IMR-90 (cell line): ENCODE data around the gene QSER1. TPM values are rescaled to one million over a fixed set of nuclear protein-coding genes. Genes with fewer than 3 reads are reported as not detected.

Source experiments
- ATAC-seq: fragments of 200-7000 bp; cut with Tn5 transposase; 2 replicates; pipeline ENCODE4 v1.9.1; 2020; ENCODE audit warnings: low read depth, mild to moderate bottlenecking, moderate library complexity
- BruUV-seq: library from RNA; stranded (reverse); fragments of 400-500 nt; replicated peaks from 2 replicates; lab custom pipeline; 2021; lab: Mats Ljungman, UMichigan
- CTCF ChIA-PET: fragments of 300-600 bp; formaldehyde crosslinking; extraction: SDS; loops from one replicate; lab custom pipeline; 2021; ENCODE audit warnings: antibody characterized with exemption; lab: Yijun Ruan, JAX
- POLR2A ChIA-PET: fragments of 300-600 bp; sonication (Branson Sonifier 250); formaldehyde crosslinking; loops from one replicate; lab custom pipeline; 2022; ENCODE audit warnings: antibody characterized with exemption; ENCODE audit not compliant: unreplicated experiment; lab: Charles Lee
- DNase-seq: peaks from one replicate; pipeline ENCODE4 v3.0.0; 2013
- H2AFZ ChIP-seq: replicated peaks from 2 replicates; pipeline ENCODE3; 2013; ENCODE audit warnings: low read length, mild to moderate bottlenecking; ENCODE audit not compliant: poor library complexity
- H2AK5ac ChIP-seq: 2 replicates; pipeline ENCODE4 v1.6.1; 2013; ENCODE audit warnings: low read depth, low read length, inconsistent platforms
- H2AK9ac ChIP-seq: replicated peaks from 2 replicates; pipeline ENCODE3; 2013; ENCODE audit warnings: mild to moderate bottlenecking, low read depth, low read length, moderate library complexity; ENCODE audit not compliant: poor library complexity
- H2BK120ac ChIP-seq: 2 replicates; pipeline ENCODE4 v1.6.1; 2013; ENCODE audit warnings: low read depth, low read length, inconsistent platforms
- H2BK15ac ChIP-seq: 3 replicates; pipeline ENCODE4 v1.6.1; 2013; ENCODE audit warnings: low read depth, low read length, inconsistent platforms
- H2BK20ac ChIP-seq: 2 replicates; pipeline ENCODE4 v1.6.1; 2013; ENCODE audit warnings: low read depth, mild to moderate bottlenecking, inconsistent platforms, low read length, moderate library complexity
- H2BK5ac ChIP-seq: 2 replicates; pipeline ENCODE4 v1.6.1; 2013; ENCODE audit warnings: mild to moderate bottlenecking, low read depth, low read length, inconsistent platforms; ENCODE audit not compliant: poor library complexity, severe bottlenecking
- H3K14ac ChIP-seq: replicated peaks from 2 replicates; pipeline ENCODE4 v1.6.1; 2013; ENCODE audit warnings: low read depth, low read length, inconsistent platforms
- H3K18ac ChIP-seq: 2 replicates; pipeline ENCODE4 v1.6.1; 2013; ENCODE audit warnings: low read depth, low read length, control low read depth
- H3K23ac ChIP-seq: 2 replicates; pipeline ENCODE4 v1.6.1; 2013; ENCODE audit warnings: low read depth, low read length, inconsistent platforms
- H3K27ac ChIP-seq: 2 replicates; pipeline ENCODE4 v1.5.1; 2013; ENCODE audit warnings: mild to moderate bottlenecking, control low read depth, low read length; ENCODE audit not compliant: insufficient read depth
- H3K27me3 ChIP-seq: 2 replicates; pipeline ENCODE4 v1.6.1; 2013; ENCODE audit warnings: low read length; ENCODE audit not compliant: control insufficient read depth, insufficient read depth
- H3K36me3 ChIP-seq: 2 replicates; pipeline ENCODE4 v1.6.1; 2013; ENCODE audit warnings: low read length, mixed read lengths; ENCODE audit not compliant: control insufficient read depth, insufficient read depth
- H3K4ac ChIP-seq: 2 replicates; pipeline ENCODE4 v1.6.1; 2013; ENCODE audit warnings: low read depth, low read length, inconsistent platforms
- H3K4me1 ChIP-seq: 2 replicates; pipeline ENCODE4 v1.6.1; 2013; ENCODE audit warnings: low read length, mixed read lengths; ENCODE audit not compliant: control insufficient read depth, insufficient read depth
- H3K4me2 ChIP-seq: 2 replicates; pipeline ENCODE4 v1.6.1; 2013; ENCODE audit warnings: low read depth, mild to moderate bottlenecking, control low read depth, low read length, moderate library complexity
- H3K4me3 ChIP-seq: 2 replicates; pipeline ENCODE4 v1.5.1; 2013; ENCODE audit warnings: low read depth, mild to moderate bottlenecking, control low read depth, low read length, moderate library complexity; ENCODE audit not compliant: insufficient read depth
- H3K56ac ChIP-seq: 2 replicates; pipeline ENCODE4 v1.6.1; 2013; ENCODE audit warnings: low read length, inconsistent platforms; ENCODE audit not compliant: insufficient read depth; ENCODE audit errors: extremely low read depth
- H3K79me1 ChIP-seq, 2 experiments: 2 replicates each; pipeline ENCODE4 v1.6.1; 2013; ENCODE audit warnings: low read length in 2 of 2, inconsistent platforms in 1 of 2, low read depth in 1 of 2
- H3K9ac ChIP-seq: 2 replicates; pipeline ENCODE4 v1.6.1; 2013; ENCODE audit warnings: low read depth, low read length, control low read depth
- H3K9me1 ChIP-seq: 2 replicates; pipeline ENCODE4 v1.6.1; 2013; ENCODE audit warnings: low read length, inconsistent platforms; ENCODE audit not compliant: insufficient read depth
- H3K9me3 ChIP-seq: 2 replicates; pipeline ENCODE4 v1.6.1; 2013; ENCODE audit warnings: low read length; ENCODE audit not compliant: control insufficient read depth, insufficient read depth
- H4K20me1 ChIP-seq: 2 replicates; pipeline ENCODE4 v1.6.1; 2013; ENCODE audit warnings: low read length, inconsistent platforms; ENCODE audit not compliant: insufficient read depth
- H4K5ac ChIP-seq: 2 replicates; pipeline ENCODE4 v1.6.1; 2013; ENCODE audit warnings: mild to moderate bottlenecking, low read depth, low read length, control low read depth
- H4K8ac ChIP-seq, 2 experiments: 2 replicates each; pipeline ENCODE4 v1.6.1; 2013; ENCODE audit warnings: low read depth in 2 of 2, low read length in 2 of 2, control low read depth in 1 of 2, inconsistent platforms in 1 of 2
- H4K91ac ChIP-seq: 2 replicates; pipeline ENCODE4 v1.6.1; 2013; ENCODE audit warnings: low read depth, low read length, inconsistent platforms; ENCODE audit not compliant: insufficient read depth
- BHLHE40 ChIP-seq: fragments of 150-350 bp; IDR thresholded peaks from 2 replicates; pipeline ENCODE4 v1.6.1; 2016; ENCODE audit warnings: mild to moderate bottlenecking, low read depth, low read length
- CEBPB ChIP-seq: IDR thresholded peaks from 2 replicates; pipeline ENCODE4 v1.6.1; 2012; ENCODE audit warnings: low read depth, low read length, improper control_type of control experiment
- CHD1 ChIP-seq: IDR thresholded peaks from 2 replicates; pipeline ENCODE4 v1.6.1; 2012; ENCODE audit warnings: low read depth, low read length, improper control_type of control experiment
- CTCF ChIP-seq: conservative IDR thresholded peaks from 2 replicates; pipeline ENCODE4 v1.5.1; 2012; ENCODE audit warnings: mild to moderate bottlenecking, low read depth, low read length, improper control_type of control experiment
- ELK1 ChIP-seq: fragments of 150-350 bp; IDR thresholded peaks from 2 replicates; pipeline ENCODE4 v1.6.1; 2016; ENCODE audit warnings: low read depth, mild to moderate bottlenecking, low read length, moderate library complexity, borderline replicate concordance
- MAFK ChIP-seq: IDR thresholded peaks from 2 replicates; pipeline ENCODE4 v1.6.1; 2012; ENCODE audit warnings: low read depth, low read length, improper control_type of control experiment
- MAZ ChIP-seq: IDR thresholded peaks from 2 replicates; pipeline ENCODE4 v1.6.1; 2012; ENCODE audit warnings: low read depth, mild to moderate bottlenecking, low read length, improper control_type of control experiment, moderate library complexity, borderline replicate concordance
- MXI1 ChIP-seq: IDR thresholded peaks from 2 replicates; pipeline ENCODE4 v1.6.1; 2012; ENCODE audit warnings: low read depth, mild to moderate bottlenecking, low read length, moderate library complexity, borderline replicate concordance
- NFE2L2 ChIP-seq: fragments of 150-350 bp; IDR thresholded peaks from 2 replicates; pipeline ENCODE4 v1.6.1; 2016; ENCODE audit warnings: low read depth, mild to moderate bottlenecking, low read length
- POLR2A ChIP-seq: IDR thresholded peaks from 2 replicates; pipeline ENCODE4 v1.6.1; 2012; ENCODE audit warnings: mild to moderate bottlenecking, low read depth, low read length
- RAD21 ChIP-seq: IDR thresholded peaks from 2 replicates; pipeline ENCODE4 v1.6.1; 2012; ENCODE audit warnings: low read length, improper control_type of control experiment
- RCOR1 ChIP-seq: IDR thresholded peaks from 2 replicates; pipeline ENCODE4 v1.6.1; 2012; ENCODE audit warnings: mild to moderate bottlenecking, low read length, improper control_type of control experiment; ENCODE audit not compliant: insufficient replicate concordance
- RFX5 ChIP-seq: IDR thresholded peaks from 2 replicates; pipeline ENCODE4 v1.8.0; 2012; ENCODE audit warnings: low read depth, mild to moderate bottlenecking, low read length, moderate library complexity
- SMC3 ChIP-seq: fragments of 150-350 bp; IDR thresholded peaks from 2 replicates; pipeline ENCODE4 v1.6.1; 2016; ENCODE audit warnings: low read depth, mild to moderate bottlenecking, antibody characterized with exemption, low read length, moderate library complexity
- USF2 ChIP-seq: fragments of 150-350 bp; IDR thresholded peaks from 2 replicates; pipeline ENCODE4 v1.6.1; 2017; ENCODE audit warnings: mild to moderate bottlenecking, antibody characterized with exemption, low read length, low read depth
- WGBS, 2 experiments: methylation state at CpG; one replicate each; pipeline versions ENCODE4 v1.1.5 to v1.1.7; 2013; ENCODE audit warnings: missing lambda C conversion rate in 2 of 2; ENCODE audit not compliant: insufficient read length in 1 of 2; ENCODE audit errors: extremely low coverage in 2 of 2; 5-methylcytosine and 5-hydroxymethylcytosine counted together
- dilution Hi-C: fragments of 300-500 bp; cut with HindIII; formaldehyde crosslinking; loops from one replicate; pipeline ENCODE4 v1.14.3; 2018; ENCODE audit warnings: low sequenced_read_pairs; ENCODE audit not compliant: unreplicated experiment
- in situ Hi-C: fragments of 300-500 bp; cut with MboI; formaldehyde crosslinking; loops from 3 replicates; pipeline ENCODE4 v1.14.3; 2019; ENCODE audit warnings: low sequenced_read_pairs, inconsistent platforms, mixed read lengths
- intact Hi-C: fragments of 100-400 bp; cut with micrococcal nuclease; formaldehyde crosslinking; loops from 2 replicates; pipeline ENCODE4 v1.10.0; 2022
- polyA plus RNA-seq, 3 experiments: library from polyadenylated mRNA; depleted of rRNA; stranded (reverse); fragments of >200 nt; gene quantifications; 2 replicates each; pipeline ENCODE4 v1.2.3, GENCODE V29; 2012; ENCODE audit warnings: low replicate concordance in 1 of 3
- total RNA-seq: library from RNA; depleted of rRNA; stranded (reverse); fragments of >200 nt; gene quantifications from 2 replicates; pipeline ENCODE4 v1.2.3, GENCODE V29; 2012

QSER1 gene
- total and polyA plus RNA-seq, 2 of the 4 experiments (the other 2 are of a cell fraction), result 5.9 to 15.6 TPM

- H4K20me1 ChIP-seq, result no peaks in the 10 kb centered on the region
- in situ Hi-C loops (loop anchor here (25.0 kb wide), 1 partner anchor 219 kb away; no protein-coding TSS in a partner anchor), intact Hi-C loops (no loop called here), dilution Hi-C loops (no loop called here)
- H3K4me3 ChIP-seq, result no peak overlapping the region
- no peak overlapping the region for H3K9ac ChIP-seq
- H3K18ac ChIP-seq, result no peak overlapping the region
- no peak overlapping the region for H4K8ac ChIP-seq
- H3K56ac ChIP-seq, result no peak overlapping the region
- no peak overlapping the region for H2AFZ ChIP-seq
- H3K4ac ChIP-seq, result no peak overlapping the region
- H3K9me3 ChIP-seq, result no peaks in the 10 kb centered on the region
- no peak overlapping the region for H4K91ac ChIP-seq
- WGBS, 2 experiments, result no CpG with 5 or more reads among the region's 3 CpGs
- H2AK5ac ChIP-seq, result no peak overlapping the region
- H3K27ac ChIP-seq, result no peak overlapping the region
- H3K14ac ChIP-seq, result no peak overlapping the region
- H2AK9ac ChIP-seq, result no peak overlapping the region
- ChIA-PET CTCF (no interaction called here), POLR2A (no interaction called here)
- no peak for TF ChIP-seq BHLHE40
- no peak for TF ChIP-seq USF2
- no peak for TF ChIP-seq MXI1
- no peak for TF ChIP-seq SMC3
- TF ChIP-seq MAFK, result no peak
- no peak for TF ChIP-seq RCOR1
- no peak for TF ChIP-seq MAZ
- TF ChIP-seq POLR2A, result no peak
- no peak for TF ChIP-seq ELK1
- TF ChIP-seq CHD1, result no peak
- TF ChIP-seq RAD21, result no peak
- TF ChIP-seq CTCF, result no peak
- no peak for TF ChIP-seq NFE2L2
- TF ChIP-seq CEBPB, result no peak
- TF ChIP-seq RFX5, result no peak
- H3K36me3 ChIP-seq, result no peaks in the 10 kb centered on the region
- no peak for DNase-seq
- no peak overlapping the region for H2BK20ac ChIP-seq
- no peak for ATAC-seq
- H2BK120ac ChIP-seq, result no peak overlapping the region
- H3K23ac ChIP-seq, result no peak overlapping the region
- no peaks in the 10 kb centered on the region for H3K9me1 ChIP-seq
- H2BK15ac ChIP-seq, result no peak overlapping the region
- no TSS peak for BruUV-seq
- H3K27me3 ChIP-seq, result peaks cover under 1% of the 10 kb centered on the region; the same call in 1 of the 2 replicates
- no peak overlapping the region for H2BK5ac ChIP-seq
- no peaks in the 10 kb centered on the region for H3K79me1 ChIP-seq
- no peak overlapping the region for H3K4me2 ChIP-seq
- no peak overlapping the region for H4K5ac ChIP-seq
- no peaks in the 10 kb centered on the region for H3K4me1 ChIP-seq
Observed at GRCh38 chr11:32843544-32843943, 49.1 kb upstream of the QSER1 start.
